ENCODE results near the gene ASZ1. TPM values are rescaled to one million over a fixed set of nuclear protein-coding genes. Genes with fewer than 3 reads are reported as not detected.

ASZ1 gene
- total and polyA plus RNA-seq, 9 donors, result not detected

DNA sequence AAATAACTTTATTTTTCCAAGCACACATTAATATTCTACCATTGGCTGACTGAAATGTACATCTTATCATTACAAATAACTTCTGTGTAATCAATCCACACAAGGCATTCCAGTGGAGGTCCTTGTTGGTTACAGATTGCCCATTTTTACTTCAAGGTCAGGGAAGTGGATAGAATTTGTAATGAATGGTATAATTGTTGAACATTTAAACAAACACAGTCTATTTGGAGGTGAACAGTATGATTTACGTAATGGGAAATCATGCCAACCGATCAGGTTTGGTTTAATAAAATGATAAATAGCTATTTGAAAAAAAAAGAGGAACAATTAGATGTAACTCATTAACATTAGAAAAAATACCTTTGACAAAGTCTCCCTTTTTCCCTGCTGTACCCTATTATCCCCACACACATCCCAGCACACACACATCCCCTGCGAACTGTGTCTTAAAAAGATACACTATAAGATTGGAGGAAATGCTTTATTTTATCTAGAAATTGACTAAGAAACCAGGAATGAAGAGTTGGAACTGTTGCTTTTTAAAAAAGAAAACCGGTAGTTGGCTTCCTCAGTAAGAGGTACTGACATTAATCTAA, 19.0 kb upstream of the ASZ1 start:
- Histone ChIP-seq H3K9me3 (no peaks in the 10 kb centered on the region), H3K27me3 (no peaks in the 10 kb centered on the region), H3K36me3 (no peaks in the 10 kb centered on the region), H3K27ac (no peak overlapping the region), H3K4me1 (ENCODE audit: insufficient read depth) (no peaks in the 10 kb centered on the region), H3K4me3 (no peak overlapping the region)
- TF ChIP-seq, protein P1, sequence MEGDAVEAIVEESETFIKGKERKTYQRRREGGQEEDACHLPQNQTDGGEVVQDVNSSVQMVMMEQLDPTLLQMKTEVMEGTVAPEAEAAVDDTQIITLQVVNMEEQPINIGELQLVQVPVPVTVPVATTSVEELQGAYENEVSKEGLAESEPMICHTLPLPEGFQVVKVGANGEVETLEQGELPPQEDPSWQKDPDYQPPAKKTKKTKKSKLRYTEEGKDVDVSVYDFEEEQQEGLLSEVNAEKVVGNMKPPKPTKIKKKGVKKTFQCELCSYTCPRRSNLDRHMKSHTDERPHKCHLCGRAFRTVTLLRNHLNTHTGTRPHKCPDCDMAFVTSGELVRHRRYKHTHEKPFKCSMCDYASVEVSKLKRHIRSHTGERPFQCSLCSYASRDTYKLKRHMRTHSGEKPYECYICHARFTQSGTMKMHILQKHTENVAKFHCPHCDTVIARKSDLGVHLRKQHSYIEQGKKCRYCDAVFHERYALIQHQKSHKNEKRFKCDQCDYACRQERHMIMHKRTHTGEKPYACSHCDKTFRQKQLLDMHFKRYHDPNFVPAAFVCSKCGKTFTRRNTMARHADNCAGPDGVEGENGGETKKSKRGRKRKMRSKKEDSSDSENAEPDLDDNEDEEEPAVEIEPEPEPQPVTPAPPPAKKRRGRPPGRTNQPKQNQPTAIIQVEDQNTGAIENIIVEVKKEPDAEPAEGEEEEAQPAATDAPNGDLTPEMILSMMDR (IDR thresholded peaks at IDR 0.05), result no peak
- no peak for TF ChIP-seq EP300 (IDR thresholded peaks at IDR 0.05)
- no peak for TF ChIP-seq POLR2A (IDR thresholded peaks at IDR 0.05)
- no peak for DNase-seq
- 68 to 80% (median 69%) methylated on average over 4 of the region's 4 CpGs for WGBS, 3 donors
- intact Hi-C loops (cut with DNase I), result no loop called here

DNA sequence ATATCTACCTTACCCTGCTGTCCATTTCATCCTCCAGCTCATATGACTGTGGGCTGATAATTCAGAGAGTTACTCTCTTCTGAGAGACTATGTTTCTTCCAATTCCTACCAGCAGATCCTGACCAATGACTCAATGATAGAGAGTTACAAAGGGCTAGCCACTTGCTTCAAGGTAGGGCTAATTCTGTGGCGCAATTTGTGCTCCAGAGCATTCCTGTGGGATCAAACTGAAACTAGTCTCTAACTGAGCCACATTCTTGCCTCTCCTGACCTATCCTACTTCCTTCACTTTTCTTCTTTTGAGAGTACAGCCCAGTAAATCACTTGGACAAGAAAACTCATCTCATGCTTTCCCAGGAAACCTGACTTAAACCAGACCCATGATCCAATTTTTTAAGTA, 17.9 kb upstream of the ASZ1 start:
- intact Hi-C loops (cut with DNase I), result no loop called here
- TF ChIP-seq POLR2A (IDR thresholded peaks at IDR 0.05) (no peak), EP300 (IDR thresholded peaks at IDR 0.05) (no peak)
- TF ChIP-seq, protein P1 (IDR thresholded peaks at IDR 0.05), result no peak

DNA sequence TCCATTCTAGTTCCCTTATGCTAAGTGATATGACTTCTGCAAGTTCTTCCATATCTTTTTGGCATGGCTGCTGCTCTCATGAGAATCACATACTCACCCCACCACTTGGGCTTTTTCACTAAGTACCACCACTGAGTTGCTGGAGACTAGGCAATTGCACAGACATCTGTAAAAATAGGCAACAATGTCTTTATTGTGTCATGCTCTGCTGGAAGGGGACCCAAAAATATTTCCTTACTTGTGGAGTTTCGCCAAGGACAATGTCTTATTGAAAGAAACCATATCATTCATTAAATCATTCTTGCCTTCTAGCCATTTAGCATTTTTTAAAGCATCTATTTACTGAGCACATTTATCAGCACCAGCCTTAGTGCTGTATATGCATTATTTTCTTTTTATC, 17.4 kb upstream of the ASZ1 start:
- Histone ChIP-seq H3K27me3 (no peaks in the 10 kb centered on the region), H3K4me1 (ENCODE audit: insufficient read depth) (no peaks in the 10 kb centered on the region), H3K27ac (no peak overlapping the region), H3K9me3 (no peaks in the 10 kb centered on the region), H3K4me3 (no peak overlapping the region), H3K36me3 (no peaks in the 10 kb centered on the region)
- no peak for DNase-seq
- intact Hi-C loops (cut with DNase I), result no loop called here
- 66 to 76% (median 71%) methylated on average over 1 of the region's 1 CpG for WGBS, 3 donors
- TF ChIP-seq, protein P1 (IDR thresholded peaks at IDR 0.05), result no peak
- TF ChIP-seq EP300 (IDR thresholded peaks at IDR 0.05) (no peak), POLR2A (IDR thresholded peaks at IDR 0.05) (no peak)

More for the DNA sequence above, 17.9 kb upstream of the ASZ1 start:
- no peaks in the 10 kb centered on the region for H3K36me3 ChIP-seq
- 85 to 90% (median 89%) methylated on average over 1 of the region's 1 CpG for WGBS, 3 donors
- no peak overlapping the region for H3K27ac ChIP-seq
- no peak overlapping the region for H3K4me3 ChIP-seq
- no peaks in the 10 kb centered on the region for H3K27me3 ChIP-seq
- DNase-seq, result no peak
- no peaks in the 10 kb centered on the region for H3K9me3 ChIP-seq
- no peaks in the 10 kb centered on the region for H3K4me1 ChIP-seq (ENCODE audit: insufficient read depth)

DNA sequence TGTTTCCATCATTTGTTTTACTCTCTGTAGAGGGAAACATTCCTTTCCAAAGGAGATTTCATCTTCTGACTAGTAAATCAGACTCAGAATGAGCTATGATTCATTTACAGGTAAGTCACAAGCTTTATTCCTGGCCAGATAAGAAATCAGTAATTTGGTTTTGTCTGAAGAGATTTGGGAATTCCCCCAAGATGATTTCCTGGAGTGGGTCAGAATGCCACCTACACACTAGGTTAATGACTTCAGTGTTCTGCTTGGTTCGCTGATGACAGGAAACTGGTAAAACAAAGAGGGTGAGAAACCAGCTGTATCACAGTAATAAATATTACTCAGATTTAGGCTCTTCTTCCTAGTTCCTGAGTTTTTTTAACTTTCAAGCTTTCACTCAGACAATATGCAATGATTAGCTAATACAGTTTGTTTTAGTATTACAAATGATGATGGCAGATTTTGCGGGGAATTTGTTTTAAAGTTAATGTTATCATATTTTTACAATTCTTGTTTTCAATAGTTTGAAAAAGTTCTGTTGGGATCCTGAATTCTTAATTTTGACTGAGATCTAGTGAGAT, 8.3 kb upstream of the ASZ1 start:
- H3K4me1 ChIP-seq (ENCODE audit: insufficient read depth), result no peaks in the 10 kb centered on the region
- 59 to 63% (median 60%) methylated on average over 2 of the region's 2 CpGs for WGBS, 3 donors
- H3K36me3 ChIP-seq, result no peaks in the 10 kb centered on the region
- no peak overlapping the region for H3K27ac ChIP-seq
- intact Hi-C loops (cut with DNase I), result no loop called here
- TF ChIP-seq, protein P1 (IDR thresholded peaks at IDR 0.05), result no peak
- no peak for TF ChIP-seq EP300 (IDR thresholded peaks at IDR 0.05)
- TF ChIP-seq POLR2A (IDR thresholded peaks at IDR 0.05), result no peak
- no peaks in the 10 kb centered on the region for H3K9me3 ChIP-seq
- H3K4me3 ChIP-seq, result no peak overlapping the region
- H3K27me3 ChIP-seq, result no peaks in the 10 kb centered on the region
- no peak for DNase-seq
